ENCODE data around the gene SERPING1.

Gene SERPING1

GRCh38 chr11:57568330-57568766 is 29.1 kb upstream of the SERPING1 start:
- Histone ChIP-seq H3K27ac (replicated peaks) (no peak overlapping the region), H3K4me3 (replicated peaks; ENCODE audit: insufficient read depth, low read length) (peak overlapping the region; percentile 90), H3K27me3 (ENCODE audit: insufficient read depth, poor library complexity, severe bottlenecking) (no peaks in the 10 kb centered on the region)
- TF ChIP-seq GABPA (IDR thresholded peaks at IDR 0.05; ENCODE audit: low read depth), result no peak
- TF ChIP-seq, protein P1, sequence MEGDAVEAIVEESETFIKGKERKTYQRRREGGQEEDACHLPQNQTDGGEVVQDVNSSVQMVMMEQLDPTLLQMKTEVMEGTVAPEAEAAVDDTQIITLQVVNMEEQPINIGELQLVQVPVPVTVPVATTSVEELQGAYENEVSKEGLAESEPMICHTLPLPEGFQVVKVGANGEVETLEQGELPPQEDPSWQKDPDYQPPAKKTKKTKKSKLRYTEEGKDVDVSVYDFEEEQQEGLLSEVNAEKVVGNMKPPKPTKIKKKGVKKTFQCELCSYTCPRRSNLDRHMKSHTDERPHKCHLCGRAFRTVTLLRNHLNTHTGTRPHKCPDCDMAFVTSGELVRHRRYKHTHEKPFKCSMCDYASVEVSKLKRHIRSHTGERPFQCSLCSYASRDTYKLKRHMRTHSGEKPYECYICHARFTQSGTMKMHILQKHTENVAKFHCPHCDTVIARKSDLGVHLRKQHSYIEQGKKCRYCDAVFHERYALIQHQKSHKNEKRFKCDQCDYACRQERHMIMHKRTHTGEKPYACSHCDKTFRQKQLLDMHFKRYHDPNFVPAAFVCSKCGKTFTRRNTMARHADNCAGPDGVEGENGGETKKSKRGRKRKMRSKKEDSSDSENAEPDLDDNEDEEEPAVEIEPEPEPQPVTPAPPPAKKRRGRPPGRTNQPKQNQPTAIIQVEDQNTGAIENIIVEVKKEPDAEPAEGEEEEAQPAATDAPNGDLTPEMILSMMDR (IDR thresholded peaks at IDR 0.05; ENCODE audit: insufficient read depth, low read length), result peak; percentile 98
- TF ChIP-seq SPI1 (IDR thresholded peaks at IDR 0.05; ENCODE audit: borderline replicate concordance, low read depth), result no peak
- no peak for TF ChIP-seq POLR2AphosphoS5 (IDR thresholded peaks at IDR 0.05; ENCODE audit: low read depth)
- DNase-seq (ENCODE audit: low read depth in 1 of 2, low spot score in 1 of 2), result peak; percentile 56 to 78

GRCh38 chr11:57571606-57572005 is 25.9 kb upstream of the SERPING1 start:
- TF ChIP-seq, protein P2, sequence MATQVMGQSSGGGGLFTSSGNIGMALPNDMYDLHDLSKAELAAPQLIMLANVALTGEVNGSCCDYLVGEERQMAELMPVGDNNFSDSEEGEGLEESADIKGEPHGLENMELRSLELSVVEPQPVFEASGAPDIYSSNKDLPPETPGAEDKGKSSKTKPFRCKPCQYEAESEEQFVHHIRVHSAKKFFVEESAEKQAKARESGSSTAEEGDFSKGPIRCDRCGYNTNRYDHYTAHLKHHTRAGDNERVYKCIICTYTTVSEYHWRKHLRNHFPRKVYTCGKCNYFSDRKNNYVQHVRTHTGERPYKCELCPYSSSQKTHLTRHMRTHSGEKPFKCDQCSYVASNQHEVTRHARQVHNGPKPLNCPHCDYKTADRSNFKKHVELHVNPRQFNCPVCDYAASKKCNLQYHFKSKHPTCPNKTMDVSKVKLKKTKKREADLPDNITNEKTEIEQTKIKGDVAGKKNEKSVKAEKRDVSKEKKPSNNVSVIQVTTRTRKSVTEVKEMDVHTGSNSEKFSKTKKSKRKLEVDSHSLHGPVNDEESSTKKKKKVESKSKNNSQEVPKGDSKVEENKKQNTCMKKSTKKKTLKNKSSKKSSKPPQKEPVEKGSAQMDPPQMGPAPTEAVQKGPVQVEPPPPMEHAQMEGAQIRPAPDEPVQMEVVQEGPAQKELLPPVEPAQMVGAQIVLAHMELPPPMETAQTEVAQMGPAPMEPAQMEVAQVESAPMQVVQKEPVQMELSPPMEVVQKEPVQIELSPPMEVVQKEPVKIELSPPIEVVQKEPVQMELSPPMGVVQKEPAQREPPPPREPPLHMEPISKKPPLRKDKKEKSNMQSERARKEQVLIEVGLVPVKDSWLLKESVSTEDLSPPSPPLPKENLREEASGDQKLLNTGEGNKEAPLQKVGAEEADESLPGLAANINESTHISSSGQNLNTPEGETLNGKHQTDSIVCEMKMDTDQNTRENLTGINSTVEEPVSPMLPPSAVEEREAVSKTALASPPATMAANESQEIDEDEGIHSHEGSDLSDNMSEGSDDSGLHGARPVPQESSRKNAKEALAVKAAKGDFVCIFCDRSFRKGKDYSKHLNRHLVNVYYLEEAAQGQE (IDR thresholded peaks at IDR 0.05; ENCODE audit: insufficient replicate concordance, low read depth), result no peak
- no peak for TF ChIP-seq POLR2AphosphoS5 (IDR thresholded peaks at IDR 0.05; ENCODE audit: low read depth)
- 0 out of 2 replicates have a peak, but pooled peaks have one; percentile 29 for TF ChIP-seq SPI1 (IDR thresholded peaks at IDR 0.05; ENCODE audit: borderline replicate concordance, low read depth)
- no peak for TF ChIP-seq GABPA (IDR thresholded peaks at IDR 0.05; ENCODE audit: low read depth)
- TF ChIP-seq, protein P1 (IDR thresholded peaks at IDR 0.05; ENCODE audit: insufficient read depth, low read length), result no peak
- Histone ChIP-seq H3K27ac (replicated peaks) (peak overlapping the region; percentile 10; the same call in 1 of the 2 replicates), H3K27me3 (ENCODE audit: insufficient read depth, poor library complexity, severe bottlenecking) (no peaks in the 10 kb centered on the region), H3K4me3 (replicated peaks; ENCODE audit: insufficient read depth, low read length) (no peak overlapping the region)
- DNase-seq (ENCODE audit: low read depth in 1 of 2, low spot score in 1 of 2), result peak in 1 of 2 experiments; percentile 61

GRCh38 chr11:57574061-57574460 is 23.4 kb upstream of the SERPING1 start:
- no peak for TF ChIP-seq POLR2AphosphoS5 (IDR thresholded peaks at IDR 0.05; ENCODE audit: low read depth)
- TF ChIP-seq SPI1 (IDR thresholded peaks at IDR 0.05; ENCODE audit: borderline replicate concordance, low read depth), result no peak
- TF ChIP-seq GABPA (IDR thresholded peaks at IDR 0.05; ENCODE audit: low read depth), result no peak
- TF ChIP-seq, protein P1 (IDR thresholded peaks at IDR 0.05; ENCODE audit: insufficient read depth, low read length), result no peak
- TF ChIP-seq, protein P2 (IDR thresholded peaks at IDR 0.05; ENCODE audit: insufficient replicate concordance, low read depth), result no peak
- H3K27me3 ChIP-seq (ENCODE audit: insufficient read depth, poor library complexity, severe bottlenecking), result no peaks in the 10 kb centered on the region
- H3K27ac ChIP-seq (replicated peaks), result no peak overlapping the region
- no peak overlapping the region for H3K4me3 ChIP-seq (replicated peaks; ENCODE audit: insufficient read depth, low read length)
- DNase-seq (ENCODE audit: low read depth in 1 of 2, low spot score in 1 of 2), result no peak

DNA sequence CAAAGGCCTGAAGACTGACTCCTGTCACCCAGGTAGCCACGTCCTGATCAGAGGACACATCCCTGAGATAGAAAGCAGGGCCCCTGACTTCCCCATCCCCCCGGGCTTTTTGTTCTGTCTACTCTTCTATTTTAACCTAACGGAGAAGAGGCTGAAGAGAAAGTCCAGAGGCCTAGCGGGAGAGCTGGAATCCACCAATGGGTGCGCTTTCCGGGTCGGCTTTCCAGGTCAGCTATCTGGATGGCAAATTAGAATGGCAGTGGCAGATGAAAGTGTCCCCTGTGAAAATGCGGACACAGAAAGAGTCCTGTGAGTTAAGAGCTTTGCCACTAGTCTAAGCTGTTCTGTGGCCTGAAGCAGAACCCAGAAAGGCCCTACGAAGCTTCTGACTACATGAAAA is 13.1 kb upstream of the SERPING1 start:
- TF ChIP-seq POLR2AphosphoS5 (IDR thresholded peaks at IDR 0.05; ENCODE audit: low read depth) (no peak), SPI1 (IDR thresholded peaks at IDR 0.05; ENCODE audit: borderline replicate concordance, low read depth) (no peak), GABPA (IDR thresholded peaks at IDR 0.05; ENCODE audit: low read depth) (no peak)
- TF ChIP-seq, protein P1 (IDR thresholded peaks at IDR 0.05; ENCODE audit: insufficient read depth, low read length), result no peak
- TF ChIP-seq, protein P2 (IDR thresholded peaks at IDR 0.05; ENCODE audit: insufficient replicate concordance, low read depth), result no peak
- no peak for DNase-seq (ENCODE audit: low read depth in 1 of 2, low spot score in 1 of 2)
- no peak overlapping the region for H3K4me3 ChIP-seq (replicated peaks; ENCODE audit: insufficient read depth, low read length)
- H3K27me3 ChIP-seq (ENCODE audit: insufficient read depth, poor library complexity, severe bottlenecking), result no peaks in the 10 kb centered on the region
- no peak overlapping the region for H3K27ac ChIP-seq (replicated peaks)

Measured in HL-60 (cell line).